ENCODE data around the gene OVAAL.

Gene OVAAL

GRCh38 chr1:180558664-180559063 is at the start of gene OVAAL:
OVAAL (plus strand) TSS chr1:180558964.
- Histone ChIP-seq H3K36me3 (no peaks in the 10 kb centered on the region), H3K27me3 (ENCODE audit: insufficient read depth, low read depth, severe bottlenecking) (no peaks in the 10 kb centered on the region), H3K4me3 (ENCODE audit: low read depth, low read length) (no peak within 1 kb of the TSS), H3K27ac (no peak within 1 kb of the TSS), H3K9me3 (ENCODE audit: severe bottlenecking) (no peaks in the 10 kb centered on the region)
- no peak for TF ChIP-seq CTCF (IDR thresholded peaks at IDR 0.05; ENCODE audit: low read depth, low read length)
- DNase-seq, result no peak

GRCh38 chr1:180510882-180511281 is 47.9 kb upstream of the OVAAL start:
- Histone ChIP-seq H3K27me3 (ENCODE audit: insufficient read depth, low read depth, severe bottlenecking) (no peaks in the 10 kb centered on the region), H3K36me3 (no peaks in the 10 kb centered on the region), H3K27ac (no peak overlapping the region), H3K9me3 (ENCODE audit: severe bottlenecking) (no peaks in the 10 kb centered on the region), H3K4me3 (ENCODE audit: low read depth, low read length) (no peak overlapping the region)
- no peak for TF ChIP-seq CTCF (IDR thresholded peaks at IDR 0.05; ENCODE audit: low read depth, low read length)
- no peak for DNase-seq

- no peak for DNase-seq
- no peaks in the 10 kb centered on the region for H3K27me3 ChIP-seq (ENCODE audit: insufficient read depth, low read depth, severe bottlenecking)
- no peak for TF ChIP-seq CTCF (IDR thresholded peaks at IDR 0.05; ENCODE audit: low read depth, low read length)
- no peaks in the 10 kb centered on the region for H3K9me3 ChIP-seq (ENCODE audit: severe bottlenecking)
- H3K27ac ChIP-seq, result no peak overlapping the region
- H3K4me3 ChIP-seq (ENCODE audit: low read depth, low read length), result no peak overlapping the region
- no peaks in the 10 kb centered on the region for H3K36me3 ChIP-seq
Observed at GRCh38 chr1:180513531-180513930, 45.2 kb upstream of the OVAAL start.

GRCh38 chr1:180515364-180515763 is 43.4 kb upstream of the OVAAL start:
- Histone ChIP-seq H3K27me3 (ENCODE audit: insufficient read depth, low read depth, severe bottlenecking) (no peaks in the 10 kb centered on the region), H3K36me3 (no peaks in the 10 kb centered on the region), H3K27ac (no peak overlapping the region), H3K9me3 (ENCODE audit: severe bottlenecking) (no peaks in the 10 kb centered on the region), H3K4me3 (ENCODE audit: low read depth, low read length) (no peak overlapping the region)
- TF ChIP-seq CTCF (IDR thresholded peaks at IDR 0.05; ENCODE audit: low read depth, low read length), result no peak
- no peak for DNase-seq

GRCh38 chr1:180515857-180516388 is 42.8 kb upstream of the OVAAL start:
- Histone ChIP-seq H3K27me3 (ENCODE audit: insufficient read depth, low read depth, severe bottlenecking) (no peaks in the 10 kb centered on the region), H3K9me3 (ENCODE audit: severe bottlenecking) (no peaks in the 10 kb centered on the region), H3K4me3 (ENCODE audit: low read depth, low read length) (no peak overlapping the region), H3K36me3 (no peaks in the 10 kb centered on the region), H3K27ac (peak overlapping the region; percentile 46)
- peak; percentile 84 for DNase-seq
- TF ChIP-seq CTCF (IDR thresholded peaks at IDR 0.05; ENCODE audit: low read depth, low read length), result peak; percentile 82

GRCh38 chr1:180519846-180520245 is 38.9 kb upstream of the OVAAL start:
- Histone ChIP-seq H3K27me3 (ENCODE audit: insufficient read depth, low read depth, severe bottlenecking) (no peaks in the 10 kb centered on the region), H3K27ac (no peak overlapping the region), H3K9me3 (ENCODE audit: severe bottlenecking) (no peaks in the 10 kb centered on the region), H3K4me3 (ENCODE audit: low read depth, low read length) (no peak overlapping the region), H3K36me3 (no peaks in the 10 kb centered on the region)
- no peak for TF ChIP-seq CTCF (IDR thresholded peaks at IDR 0.05; ENCODE audit: low read depth, low read length)
- DNase-seq, result no peak

Data from WERI-Rb-1 (cell line).